Right ventricle myocardium superior (tissue), 1 donor: ENCODE measurements around the gene DCANP1. TPM values are rescaled to one million over a fixed set of nuclear protein-coding genes. Genes with fewer than 3 reads are reported as not detected.

Experiments
- ATAC-seq: fragments of 200-7000 bp; cut with Tn5 transposase; one replicate; pipeline ENCODE4 v1.9.1; 2020; ENCODE audit warnings: mild to moderate bottlenecking; ENCODE audit not compliant: poor library complexity
- DNase-seq: peaks from one replicate; pipeline ENCODE4 v3.0.0-alpha.2; 2020
- intact Hi-C: fragments of 100-400 bp; cut with DNase I; formaldehyde crosslinking; loops from one replicate; pipeline ENCODE4 v1.11.2; 2022
- total RNA-seq: library from RNA; stranded (reverse); fragmentation: NEBNext Ultra II Directional; extraction: Animal tissue kit (Norgen Biotek cat#: 25700); gene quantifications from one replicate; pipeline ENCODE4 v1.2.1, GENCODE V29; 2021
- donor health status: DM: no; HTN: yes; CAD: no; lungs with severe emphysema.

Gene DCANP1
- total RNA-seq, 1 donor from 2014 or later = not detected

GRCh38 chr5:135398855-135399793 is 48.0 kb downstream of the DCANP1 start, which contains the start of gene MACROH2A1:
MACROH2A1 (minus strand) TSS chr5:135399231; CDS start chr5:135389093, 10,138 bp downstream.
- DNase-seq (peak; percentile 95), ATAC-seq (peak; percentile 97)
- intact Hi-C loops = no loop called here

- intact Hi-C loops = no loop called here
- DNase-seq (peak; percentile 55), ATAC-seq (peak; percentile 7)
Measured at GRCh38 chr5:135398160-135398854, 48.8 kb downstream of the DCANP1 start.

DNA sequence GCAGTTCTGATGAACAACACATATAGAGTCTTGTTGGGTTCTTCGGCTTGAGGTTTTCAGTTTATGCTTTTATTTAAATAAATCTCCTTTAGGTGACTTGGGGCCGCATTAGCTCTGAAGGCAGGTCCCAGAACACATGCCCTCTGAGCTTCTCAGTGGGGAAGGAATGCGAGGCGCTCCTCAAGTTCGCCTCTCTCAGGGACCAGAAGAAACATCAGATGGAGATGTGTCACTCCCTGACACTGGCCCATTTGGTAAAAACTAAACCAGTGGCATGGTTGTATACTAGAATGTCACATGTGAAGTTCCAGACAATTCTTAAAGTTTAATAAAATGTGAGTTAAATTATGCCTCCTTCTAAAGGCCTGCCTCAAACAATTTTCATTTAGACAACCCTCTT is 50.1 kb downstream of the DCANP1 start:
- DNase-seq = no peak
- intact Hi-C loops = no loop called here
- no peak for ATAC-seq

DNA sequence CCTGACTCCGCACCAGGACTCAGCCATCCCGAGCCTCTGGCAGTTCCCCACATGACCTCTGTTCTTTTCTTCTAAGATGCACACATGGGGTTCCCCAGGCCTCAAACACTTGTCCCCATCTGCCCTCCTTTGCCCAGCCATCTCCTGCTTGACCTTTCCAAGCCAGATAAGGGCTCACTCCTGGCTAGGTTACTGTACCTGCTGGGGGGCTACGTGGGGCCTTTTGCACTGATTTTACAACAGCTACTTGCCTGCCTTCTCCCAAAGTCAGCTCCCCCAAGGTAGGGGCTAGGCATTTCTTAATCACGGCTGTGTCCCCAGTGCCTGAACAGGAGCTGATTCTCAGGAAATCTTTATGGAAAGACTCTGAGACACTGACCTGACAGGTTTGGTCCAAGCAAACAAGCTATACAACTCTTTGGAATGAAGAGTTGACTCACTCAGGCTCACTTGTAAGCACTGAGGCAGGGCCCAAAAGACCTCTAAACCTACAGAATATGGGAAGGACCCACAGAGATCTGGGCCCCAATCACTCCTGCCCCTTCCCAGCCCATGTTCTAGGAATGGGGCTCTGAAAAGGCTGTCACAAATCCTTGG is 50.6 kb downstream of the DCANP1 start:
- no peak for DNase-seq
- ATAC-seq = no peak
- intact Hi-C loops = no loop called here

DNA sequence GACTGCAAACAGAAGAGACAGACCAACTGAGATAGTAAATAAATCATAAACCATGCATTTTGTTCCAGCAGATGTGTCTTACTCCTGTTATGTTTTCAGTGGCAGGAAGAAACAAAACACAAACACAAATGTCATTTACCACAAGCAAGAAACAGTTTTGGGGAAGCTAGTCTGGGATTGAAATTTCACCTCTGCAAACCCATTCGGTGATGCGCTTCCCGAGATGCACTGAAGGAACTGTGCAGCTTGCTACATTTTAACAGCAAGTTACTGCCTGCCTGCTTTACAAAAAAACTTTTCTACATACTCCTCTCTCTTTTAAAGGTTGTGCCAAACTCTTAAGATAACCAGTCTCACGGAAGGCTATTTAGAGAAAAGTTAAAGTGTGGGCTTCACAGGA is 51.3 kb downstream of the DCANP1 start:
- intact Hi-C loops = no loop called here
- no peak for DNase-seq
- no peak for ATAC-seq

DNA sequence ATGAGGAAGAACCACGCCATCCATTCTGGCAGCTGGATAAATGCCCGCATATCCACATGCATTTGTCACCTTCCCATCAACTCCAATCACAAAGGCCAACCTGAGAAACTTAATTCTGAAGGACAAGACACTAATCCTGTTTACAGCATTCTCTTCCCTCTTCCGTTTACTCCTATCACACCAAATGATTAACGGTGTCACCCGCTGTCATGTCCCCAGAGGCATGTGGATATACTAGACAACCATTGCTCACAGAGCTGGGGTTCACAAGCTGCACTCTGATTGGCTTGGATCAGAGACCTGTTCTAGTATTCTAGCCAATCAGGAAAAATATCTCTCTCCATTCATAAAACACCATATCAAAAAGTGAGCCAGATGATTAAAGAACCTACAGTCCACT is 51.7 kb downstream of the DCANP1 start:
- intact Hi-C loops = no loop called here
- ATAC-seq (no peak), DNase-seq (no peak)

Other genes starting within 250 kb of the DCANP1 start
- 102 TPM for gene MACROH2A1, start 48.1 kb downstream of the DCANP1 start, total RNA-seq
- gene TIFAB, start 5.0 kb upstream of the DCANP1 start, total RNA-seq = not detected
- not detected for gene NEUROG1, start 88.6 kb upstream of the DCANP1 start, total RNA-seq
- gene CXCL14, start 131.6 kb upstream of the DCANP1 start, total RNA-seq = 1.3 TPM